GM19023 (cell line): ENCODE data around the gene KRT10.
"Not testable (repeated sequence)": the region's sequence is repeated elsewhere in the genome, so short reads cannot be mapped to it uniquely, and the experiment has no call there.

Experiments used
- ATAC-seq: cut with Tn5 transposase; IDR thresholded peaks from one replicate; pipeline ENCODE4 v1.9.1; 2021; ENCODE audit warnings: mild to moderate bottlenecking, moderate library complexity; ENCODE audit not compliant: unreplicated experiment

KRT10 gene

GRCh38 chr17:40833882-40834281 lies 11.5 kb upstream of the KRT10 start:
- no peak for ATAC-seq

GRCh38 chr17:40832840-40833239 lies 10.4 kb upstream of the KRT10 start:
- ATAC-seq = no peak

GRCh38 chr17:40830085-40830776 lies 7.8 kb upstream of the KRT10 start:
- ATAC-seq = no peak

DNA sequence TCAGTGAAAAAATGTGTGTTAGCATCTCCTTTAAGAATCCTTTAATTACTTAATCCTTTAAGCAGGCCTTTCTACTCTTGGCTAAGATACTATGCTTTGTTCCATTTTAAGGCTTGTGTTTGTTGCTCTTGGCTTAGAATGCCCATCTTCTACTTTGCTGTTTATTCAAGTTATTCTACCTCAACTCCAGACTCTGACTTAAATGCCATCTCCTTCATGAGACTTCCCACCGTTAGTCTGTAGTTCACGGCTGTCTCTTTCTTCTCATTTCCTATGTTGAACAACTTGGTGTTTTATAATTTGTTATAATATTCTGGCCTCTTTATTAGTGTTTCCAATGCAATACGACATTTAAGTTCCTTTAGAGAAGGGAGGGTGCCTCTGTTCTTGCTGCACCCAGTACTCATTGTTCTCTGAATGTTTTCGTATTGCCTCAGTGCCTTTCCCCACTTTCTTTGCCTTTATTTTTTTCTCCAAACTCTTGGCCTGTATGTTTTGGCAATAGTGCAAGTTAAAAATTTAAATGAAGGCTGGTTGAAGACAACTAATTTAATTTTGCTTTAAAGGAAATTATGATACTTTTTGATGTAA lies 6.1 kb upstream of the KRT10 start:
- no peak for ATAC-seq

DNA sequence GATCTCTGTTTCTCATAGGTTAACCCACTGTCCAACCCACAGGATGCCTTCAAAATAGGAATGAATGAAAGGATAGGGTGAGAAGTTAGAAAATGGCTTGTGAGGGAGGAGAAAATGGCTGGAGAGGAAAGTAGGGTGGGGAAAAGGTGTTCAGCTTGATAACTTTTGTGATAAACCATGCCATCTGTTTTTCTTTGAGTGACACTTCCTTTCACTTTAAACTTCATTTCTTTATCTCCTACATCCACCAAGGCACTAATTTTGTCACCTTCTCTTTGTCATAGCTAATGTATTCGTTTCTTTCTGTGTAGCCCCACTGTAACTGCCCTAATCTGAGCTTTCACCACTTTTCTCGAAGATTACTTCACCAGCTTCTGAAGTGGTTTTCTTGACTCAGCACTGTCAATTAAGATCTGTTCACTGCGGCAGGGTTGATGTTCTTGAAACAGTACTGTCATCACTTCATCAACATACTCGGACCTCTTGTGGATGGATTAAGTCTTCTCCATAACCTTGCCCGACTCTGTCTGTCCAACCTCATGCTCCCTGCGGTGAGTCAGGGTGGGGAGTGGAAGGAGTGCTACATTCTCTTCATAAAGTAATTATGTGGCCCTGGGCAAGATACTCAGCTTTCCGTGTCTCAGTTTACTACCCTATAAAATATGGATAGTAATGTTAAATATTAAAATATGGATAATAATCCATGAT lies 5.5 kb upstream of the KRT10 start:
- no peak for ATAC-seq

GRCh38 chr17:40825599-40825998 lies 3.2 kb upstream of the KRT10 start:
- ATAC-seq = no peak

DNA sequence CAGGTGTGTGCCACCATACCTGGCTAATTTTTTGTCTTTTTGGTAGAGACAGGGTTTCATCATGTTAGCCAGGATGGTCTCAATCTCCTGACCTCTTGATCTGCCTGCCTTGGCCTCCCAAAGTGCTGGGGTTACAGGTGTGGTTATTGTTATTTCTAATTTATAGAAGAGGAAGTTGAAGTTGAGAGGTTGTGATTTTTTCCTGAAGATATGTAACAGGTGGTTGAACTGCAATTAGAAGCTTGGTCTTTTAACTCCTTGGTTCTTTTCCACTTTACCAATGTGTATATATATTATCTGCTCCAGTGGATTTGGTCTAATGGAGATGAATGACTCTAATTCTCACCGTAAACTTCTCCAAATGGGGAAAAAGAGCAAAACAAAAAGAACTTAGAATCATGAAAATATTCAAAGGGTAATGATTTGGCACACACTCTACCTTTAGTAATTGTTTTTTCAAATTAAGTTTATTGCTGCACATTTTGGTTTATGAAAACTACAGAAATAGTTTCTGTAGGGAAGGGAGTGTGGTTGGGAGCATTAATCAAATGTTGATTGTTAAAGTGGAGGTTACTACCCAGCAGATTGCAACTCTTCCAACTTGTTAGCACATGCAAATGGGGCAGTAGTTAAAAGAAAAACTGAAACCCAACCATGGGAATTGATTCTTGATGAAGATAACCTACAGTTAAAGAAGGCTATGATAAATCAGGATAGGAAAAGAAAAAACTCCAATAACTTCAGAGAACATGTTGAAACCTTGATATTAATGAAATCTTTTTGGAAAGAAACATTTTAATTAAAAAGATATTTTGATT lies 1.8 kb upstream of the KRT10 start:
- no peak for ATAC-seq

DNA sequence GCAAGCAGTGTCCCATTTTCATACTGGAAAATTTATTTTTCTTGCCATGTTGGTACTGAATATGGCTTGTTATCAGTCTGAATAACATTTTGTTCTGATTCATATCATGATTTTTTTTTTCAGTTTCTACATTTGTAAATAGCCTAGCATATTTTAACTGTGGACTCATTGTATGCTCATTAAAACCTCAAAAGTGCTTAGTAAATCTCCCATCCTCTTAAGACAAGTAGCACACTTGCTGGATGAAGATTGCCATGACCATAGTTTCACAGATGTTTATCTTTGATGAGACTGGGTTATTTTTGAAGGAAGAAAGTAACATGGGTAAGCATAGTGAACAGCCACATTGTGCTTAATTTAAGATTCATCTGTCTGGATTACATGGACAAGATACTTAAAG lies 878 bp downstream of the KRT10 start:
- no peak for ATAC-seq

GRCh38 chr17:40820228-40820838 lies 2.1 kb downstream of the KRT10 start:
- ATAC-seq = no peak

DNA sequence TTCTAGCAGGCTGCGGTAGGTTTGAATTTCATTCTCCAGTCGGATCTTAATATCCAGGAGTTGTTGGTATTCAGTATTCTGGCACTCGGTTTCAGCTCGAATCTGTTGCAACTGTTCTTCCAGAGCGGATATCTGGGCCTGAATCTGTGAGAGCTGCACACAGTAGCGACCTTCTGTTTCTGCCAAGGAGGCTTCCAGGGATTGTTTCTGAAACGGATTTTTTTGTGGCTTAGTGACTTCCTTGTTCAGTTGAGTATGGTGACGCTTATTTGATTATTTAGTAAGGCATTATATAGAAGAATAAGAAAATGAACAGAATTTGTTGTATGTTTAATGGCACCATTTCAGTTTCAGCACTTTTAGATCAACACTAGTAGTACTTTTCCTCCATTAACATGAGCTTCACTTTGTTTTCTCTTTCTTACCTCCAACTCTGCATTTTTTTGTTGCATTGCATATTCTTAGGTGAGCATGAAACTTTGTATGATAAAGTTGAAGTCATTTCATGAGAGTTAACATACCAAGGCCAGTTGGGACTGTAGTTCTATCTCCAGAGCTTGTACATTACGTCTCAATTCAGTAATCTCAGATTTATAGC lies 2.8 kb downstream of the KRT10 start:
- ATAC-seq = no peak

DNA sequence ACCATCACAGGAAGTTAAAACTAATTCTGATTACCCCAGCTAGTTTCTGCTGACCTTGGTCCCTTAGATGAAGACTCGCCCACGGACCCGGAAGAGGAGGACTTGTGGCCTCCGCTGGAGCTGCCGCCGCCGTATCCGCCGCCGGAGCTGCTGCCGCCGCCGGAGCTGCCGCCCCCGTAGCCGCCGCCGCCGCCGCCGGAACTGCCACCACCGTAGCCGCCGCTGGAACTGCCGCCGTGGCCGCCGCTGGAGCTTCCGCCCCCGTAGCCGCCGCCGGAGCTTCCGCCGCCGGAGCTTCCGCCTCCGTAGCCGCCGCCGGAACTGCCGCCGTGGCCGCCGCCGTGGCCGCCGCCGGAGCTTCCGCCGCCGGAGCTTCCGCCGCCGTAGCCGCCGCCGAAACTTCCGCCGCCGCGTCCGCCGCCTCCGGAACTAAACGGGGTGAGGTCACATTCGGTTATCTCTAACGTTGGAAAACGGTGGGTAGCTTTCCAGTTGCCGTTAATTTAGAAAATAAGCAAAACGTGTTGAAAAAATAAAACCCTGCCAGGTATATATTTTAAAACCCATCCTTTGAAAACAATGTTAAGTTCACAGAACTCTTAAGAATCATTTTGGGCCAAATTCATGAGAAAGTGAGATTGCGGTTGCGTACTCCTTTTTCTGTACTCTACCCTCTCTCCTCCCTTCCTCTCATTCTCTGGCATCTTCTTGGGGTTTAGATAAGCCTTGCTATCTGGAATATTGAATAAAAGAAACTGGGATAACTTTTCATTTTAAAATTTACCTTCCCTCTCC lies 3.5 kb downstream of the KRT10 start:
- peak; percentile 85 for ATAC-seq

GRCh38 chr17:40818343-40818732 lies 4.1 kb downstream of the KRT10 start:
- ATAC-seq = no peak

GRCh38 chr17:40817103-40817682 lies 5.2 kb downstream of the KRT10 start:
- ATAC-seq = no peak

GRCh38 chr17:40816569-40816968 lies 5.8 kb downstream of the KRT10 start:
- no peak for ATAC-seq

GRCh38 chr17:40815381-40815780 lies 7.0 kb downstream of the KRT10 start:
- ATAC-seq = no peak

DNA sequence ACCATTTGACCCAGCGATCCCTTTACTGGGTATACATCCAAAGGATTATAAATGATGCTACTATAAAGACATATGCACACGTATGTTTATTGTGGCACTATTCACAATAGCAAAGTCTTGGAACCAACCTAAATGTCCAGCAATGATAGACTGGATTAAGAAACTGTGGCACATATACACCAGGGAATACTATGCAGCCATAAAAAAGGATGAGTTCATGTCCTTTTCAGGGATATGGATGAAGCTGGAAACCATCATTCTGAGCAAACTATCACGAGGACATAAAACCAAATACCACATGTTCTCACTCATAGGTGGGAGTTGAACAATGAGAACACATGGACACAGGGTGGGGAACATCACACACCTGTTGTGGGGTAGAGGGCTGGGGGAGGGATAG lies 7.8 kb downstream of the KRT10 start:
- not testable (repeated sequence) for ATAC-seq

- ATAC-seq = no peak
Measured at GRCh38 chr17:40813804-40814203, 8.6 kb downstream of the KRT10 start.

GRCh38 chr17:40812639-40813038 lies 9.8 kb downstream of the KRT10 start:
- ATAC-seq = no peak

- ATAC-seq = no peak
Measured at GRCh38 chr17:40810494-40810893, 11.9 kb downstream of the KRT10 start.
